Hematopoietic multipotent progenitor cell treated with erythropoietin and hydrocortisone succinate and interleukin-3 and kit ligand, for 15 days (in vitro differentiated cells): ENCODE measurements around the gene HNRNPA0.

ENCODE experiments used
- DNase-seq: peaks from one replicate; pipeline ENCODE4 v3.0.0-alpha.2; 2015; ENCODE audit warnings: low spot score

HNRNPA0 gene

DNA sequence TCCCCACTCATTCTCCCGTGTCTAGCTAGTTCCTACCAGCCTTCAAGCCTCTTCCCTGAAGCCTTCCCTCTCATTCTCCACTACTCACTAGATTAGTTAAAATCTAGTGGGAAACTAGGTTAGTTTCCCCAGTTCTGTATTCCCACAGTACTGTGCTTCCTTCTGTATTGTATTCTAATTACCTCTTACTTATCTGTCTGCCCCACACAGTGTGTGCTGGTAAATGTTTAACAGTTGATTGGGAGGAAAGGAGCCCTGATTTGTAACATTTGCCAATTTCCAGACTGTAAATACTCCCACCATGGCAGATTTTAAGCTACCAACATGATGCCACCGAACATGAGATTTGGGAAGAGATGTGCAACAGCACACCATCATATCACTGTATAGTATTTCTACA, 26.5 kb downstream of the HNRNPA0 start:
- DNase-seq: no peak

DNA sequence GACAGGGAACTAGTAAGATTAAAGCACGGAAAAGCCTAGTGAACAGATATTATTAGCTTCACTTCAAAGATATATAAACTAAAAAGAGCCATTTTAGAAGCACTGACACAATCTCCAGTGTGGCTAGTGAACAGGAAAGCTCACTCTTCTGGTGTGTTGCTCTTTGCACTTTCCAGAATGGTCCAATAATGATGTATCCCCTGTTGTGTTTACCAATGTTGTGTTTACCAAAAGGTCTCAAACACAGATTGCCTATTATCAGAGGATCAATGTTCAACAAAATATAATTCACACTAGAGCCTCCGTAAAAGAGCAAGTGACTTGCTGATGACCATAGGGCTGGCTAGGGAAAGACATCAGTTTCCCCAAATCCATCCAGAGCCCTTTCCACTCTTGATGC, 29.9 kb downstream of the HNRNPA0 start:
- no peak for DNase-seq

DNA sequence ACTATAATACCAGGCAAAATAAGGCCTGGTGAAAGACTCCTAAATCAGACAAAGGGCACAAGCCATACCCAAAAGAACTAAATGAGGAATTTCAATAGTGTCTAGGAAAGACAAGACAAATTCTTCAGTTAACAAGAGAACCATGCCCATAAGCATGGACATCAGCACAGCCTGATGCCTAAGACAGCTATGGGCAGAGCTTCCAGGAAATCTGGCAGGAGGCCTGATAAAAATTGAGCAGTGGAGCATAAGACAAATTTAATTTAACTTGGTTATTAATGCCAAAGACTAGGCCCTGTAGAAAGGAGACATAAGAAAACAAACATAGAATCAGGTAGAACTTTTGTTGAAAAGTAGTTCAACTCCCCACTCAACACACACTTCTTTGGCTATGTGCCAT, 35.6 kb downstream of the HNRNPA0 start:
- DNase-seq: no peak

DNA sequence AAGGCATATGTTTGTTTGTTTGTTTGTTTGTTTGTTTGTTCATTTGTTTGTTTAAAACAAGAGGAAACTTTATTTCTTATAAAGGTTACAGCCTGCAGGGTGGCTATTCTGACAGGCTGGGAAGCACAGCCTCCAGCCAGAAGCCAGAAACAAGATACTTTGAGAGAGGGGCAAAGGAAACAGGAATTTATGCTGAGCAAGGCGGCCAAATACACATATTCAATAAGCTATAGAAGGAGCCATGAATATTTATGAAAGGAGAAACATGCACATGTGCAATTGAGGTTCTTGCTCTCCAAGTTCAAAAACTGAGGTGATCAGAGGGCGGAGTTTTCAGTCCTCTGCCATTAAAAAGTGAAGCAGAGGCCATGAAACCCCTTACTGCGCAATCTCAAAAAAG, 37.8 kb downstream of the HNRNPA0 start:
- DNase-seq: no peak

DNA sequence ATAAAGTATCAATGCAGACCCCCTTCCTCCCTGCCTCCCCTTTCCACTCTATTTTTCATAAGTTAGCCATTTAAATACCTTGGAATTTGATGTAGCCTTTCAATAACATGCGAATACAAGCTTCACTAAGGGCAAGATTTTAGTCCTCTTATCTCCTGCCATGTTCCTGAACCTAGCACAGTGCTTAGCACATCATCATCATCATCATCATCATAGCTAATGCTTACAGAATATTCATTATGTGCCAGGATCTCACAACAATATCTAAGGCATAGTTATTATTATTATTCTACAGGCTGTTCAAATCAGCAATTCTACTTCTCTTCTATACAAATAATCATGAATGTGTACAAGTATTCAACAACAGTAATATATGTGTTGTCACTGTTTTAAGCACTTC, 38.7 kb downstream of the HNRNPA0 start:
- no peak for DNase-seq

DNA sequence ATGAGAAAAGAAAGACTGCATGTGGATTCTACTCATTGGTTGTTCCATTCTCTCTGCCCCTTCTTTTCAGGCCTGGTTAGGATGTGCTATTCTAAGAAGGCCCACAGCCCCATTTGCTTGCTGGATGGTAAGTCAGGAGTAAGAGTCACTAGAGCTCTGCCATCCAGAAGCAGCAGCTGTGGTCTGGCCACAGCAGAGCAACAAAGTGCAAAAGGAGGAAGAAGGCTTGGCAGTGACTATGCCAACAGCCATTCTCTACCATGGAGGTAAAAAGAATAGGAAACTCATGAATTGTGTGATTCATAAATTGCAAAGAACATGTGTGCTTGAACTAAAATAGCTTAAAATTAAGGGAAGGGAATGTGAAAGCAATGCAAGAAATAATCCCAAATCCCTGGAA, 39.2 kb downstream of the HNRNPA0 start:
- DNase-seq: no peak

DNA sequence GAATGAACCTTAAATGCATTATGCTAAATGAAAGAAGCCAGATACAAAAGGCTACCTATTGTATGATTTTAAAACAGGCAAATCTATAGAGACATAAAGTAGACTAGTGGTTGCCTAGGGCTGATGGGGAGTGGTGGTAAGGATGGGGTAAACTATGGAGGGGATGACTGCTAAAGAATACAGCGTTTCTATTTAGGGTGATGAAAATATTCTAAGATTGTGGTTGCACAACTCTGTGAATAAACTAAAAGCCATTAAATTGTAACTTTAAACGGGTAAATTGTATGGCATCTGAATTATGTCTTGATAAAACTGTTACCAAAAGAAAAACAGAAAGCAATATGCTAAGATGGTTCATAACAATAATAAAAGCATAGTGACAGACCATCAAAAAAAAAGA, 39.7 kb downstream of the HNRNPA0 start:
- no peak for DNase-seq

DNA sequence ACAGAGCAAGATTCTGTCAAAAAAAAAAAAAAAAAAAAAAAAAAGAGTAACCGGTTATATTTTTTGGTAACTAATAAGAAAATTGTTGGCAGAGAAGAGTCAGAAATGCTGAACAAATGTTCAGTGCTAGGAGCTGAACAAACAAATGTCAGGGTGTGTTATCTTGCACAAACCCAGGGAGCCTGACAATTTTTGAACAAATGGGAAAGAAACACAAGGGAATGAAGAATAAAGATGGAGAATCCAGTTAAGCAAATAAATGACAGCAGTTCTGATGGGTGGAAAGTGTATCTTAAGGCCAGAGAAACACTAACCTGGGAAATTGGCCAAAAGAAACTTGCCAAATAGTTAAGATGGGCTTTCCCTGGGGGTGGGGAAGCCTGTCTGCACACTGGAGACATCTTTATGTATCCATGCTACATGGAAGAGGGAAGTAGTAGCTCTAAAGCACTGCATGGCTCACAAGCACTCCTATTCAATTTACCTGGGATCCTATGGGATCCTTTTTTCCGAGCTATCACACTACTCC, 42.0 kb downstream of the HNRNPA0 start:
- no peak for DNase-seq

DNA sequence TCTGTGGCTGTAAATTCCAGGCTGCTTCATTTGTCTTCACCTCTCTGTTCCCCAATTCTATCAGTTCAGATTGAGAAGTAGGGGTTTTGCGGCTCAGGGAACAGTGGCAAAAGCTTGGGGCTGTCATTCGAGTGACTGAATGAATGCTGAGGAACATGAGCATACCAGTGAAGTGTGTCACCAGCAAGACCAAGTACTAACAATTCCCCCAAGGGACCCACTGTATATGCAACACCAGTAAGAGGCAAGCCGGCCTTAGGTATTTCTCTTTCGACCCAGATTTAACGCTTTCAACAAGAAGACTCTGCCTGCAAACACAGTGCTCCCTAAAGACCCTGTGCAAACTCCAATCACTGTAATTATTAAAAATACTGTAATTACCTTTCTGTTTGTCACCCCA, 44.1 kb downstream of the HNRNPA0 start:
- no peak for DNase-seq

DNA sequence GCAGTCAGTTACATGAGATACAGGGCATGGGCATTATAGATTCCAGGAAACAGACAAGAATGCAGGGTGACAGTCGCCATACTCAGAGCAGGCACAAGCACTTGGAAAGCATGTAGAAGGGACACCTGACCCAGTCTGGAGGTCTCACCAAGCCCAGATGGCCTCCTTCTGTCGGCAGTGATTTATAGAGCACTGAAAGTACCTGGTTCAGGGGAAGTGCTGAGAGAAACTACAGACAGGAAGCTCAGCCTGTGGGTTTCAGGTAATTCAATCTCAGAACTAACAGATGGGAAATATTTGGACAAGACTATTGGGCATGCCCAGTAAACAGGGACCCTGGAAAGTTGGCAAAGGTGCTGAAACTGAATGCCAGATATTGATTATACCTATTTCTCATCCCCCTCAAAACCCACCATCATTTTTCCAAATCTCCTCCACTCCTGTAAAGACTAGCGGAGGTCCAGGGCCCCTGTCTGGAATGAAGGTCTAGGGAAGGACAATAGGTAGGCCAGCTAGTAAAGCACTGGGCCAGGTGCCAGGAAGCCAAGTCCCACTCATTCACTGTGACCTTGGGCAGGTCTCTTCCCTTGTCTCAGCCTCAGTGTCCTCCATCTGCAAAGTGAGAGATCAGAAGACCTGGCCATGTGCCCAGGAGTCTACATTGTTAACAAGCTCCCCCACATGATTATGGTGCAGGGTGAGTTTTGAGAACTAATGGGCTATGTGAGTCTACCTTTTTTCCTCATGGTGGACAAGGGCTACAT, 45.2 kb downstream of the HNRNPA0 start:
- DNase-seq: no peak

DNA sequence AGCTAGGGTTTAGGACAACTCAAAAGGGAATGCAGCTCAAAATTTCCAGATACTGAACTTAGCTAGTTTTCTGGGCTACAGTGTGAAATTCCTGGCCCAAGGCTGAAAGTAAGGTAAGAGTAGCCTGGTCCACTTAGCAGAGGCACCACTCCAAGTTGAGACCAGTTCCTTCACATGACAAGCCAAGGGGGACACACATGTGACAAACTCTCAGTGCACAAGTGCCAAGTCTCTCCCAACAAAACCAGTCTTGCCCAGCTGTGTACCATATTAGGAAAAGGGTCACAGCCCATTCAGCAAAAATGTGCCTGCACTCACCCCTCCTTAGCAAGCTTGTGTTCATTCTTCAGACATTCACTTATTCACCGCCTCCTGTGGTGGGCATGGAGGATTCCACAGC, 46.1 kb downstream of the HNRNPA0 start:
- DNase-seq: no peak

DNA sequence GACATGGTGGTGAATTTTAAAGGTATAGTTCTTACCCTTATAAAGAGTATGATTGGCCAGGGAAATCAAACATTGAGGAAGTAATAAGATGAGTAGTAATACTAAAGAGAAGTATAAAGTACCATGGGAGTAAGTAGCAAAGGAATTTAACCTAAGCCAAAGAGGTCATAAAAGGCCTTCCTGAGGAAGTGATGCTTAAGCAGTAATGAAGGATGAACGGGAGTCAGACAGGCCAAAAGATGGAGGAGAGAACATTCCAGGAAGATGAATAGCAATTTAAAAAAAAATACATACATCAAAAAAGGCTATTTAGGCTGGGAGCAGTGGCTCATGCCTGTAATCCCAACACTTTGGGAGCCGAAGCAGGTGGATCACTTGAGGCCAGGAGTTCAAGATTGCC, 47.3 kb downstream of the HNRNPA0 start:
- no peak for DNase-seq

DNA sequence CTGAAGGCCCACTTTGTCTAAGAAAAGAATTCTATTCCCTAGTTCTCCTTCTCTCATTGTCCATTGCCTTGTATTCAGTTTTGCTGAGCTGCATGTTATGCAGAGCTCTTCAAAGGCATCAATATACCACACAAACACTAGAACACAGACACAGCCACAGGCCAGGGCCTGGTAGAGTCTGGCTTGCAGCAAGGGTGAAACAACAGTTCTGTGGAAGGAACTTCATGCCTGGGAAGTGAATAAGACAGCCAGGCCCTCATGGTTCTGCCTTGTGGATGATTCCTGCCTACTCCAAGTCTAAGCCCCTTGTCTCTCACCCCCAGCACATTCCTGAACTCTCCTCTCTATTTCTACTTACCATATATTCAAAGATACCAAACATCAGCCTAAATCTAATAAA, 49.1 kb downstream of the HNRNPA0 start:
- no peak for DNase-seq

DNA sequence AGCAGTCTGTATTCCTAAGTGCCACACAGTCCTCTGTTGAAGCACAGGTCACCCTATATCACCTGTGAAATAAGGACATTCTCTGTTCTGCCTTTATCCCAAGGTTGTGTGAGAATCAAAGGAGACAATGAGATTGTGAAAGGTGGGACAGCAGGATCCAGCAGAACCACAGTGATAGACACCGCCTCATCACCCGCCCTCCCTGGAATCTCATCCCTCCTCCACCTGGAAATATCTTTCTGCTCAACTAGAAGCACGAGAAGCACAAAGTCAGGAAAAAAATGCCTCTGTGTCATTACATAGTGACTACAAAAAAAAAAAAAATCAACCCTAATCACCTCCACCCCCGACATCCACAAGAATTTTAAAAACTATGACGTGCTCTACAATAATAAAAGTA, 50.6 kb downstream of the HNRNPA0 start:
- no peak for DNase-seq

DNA sequence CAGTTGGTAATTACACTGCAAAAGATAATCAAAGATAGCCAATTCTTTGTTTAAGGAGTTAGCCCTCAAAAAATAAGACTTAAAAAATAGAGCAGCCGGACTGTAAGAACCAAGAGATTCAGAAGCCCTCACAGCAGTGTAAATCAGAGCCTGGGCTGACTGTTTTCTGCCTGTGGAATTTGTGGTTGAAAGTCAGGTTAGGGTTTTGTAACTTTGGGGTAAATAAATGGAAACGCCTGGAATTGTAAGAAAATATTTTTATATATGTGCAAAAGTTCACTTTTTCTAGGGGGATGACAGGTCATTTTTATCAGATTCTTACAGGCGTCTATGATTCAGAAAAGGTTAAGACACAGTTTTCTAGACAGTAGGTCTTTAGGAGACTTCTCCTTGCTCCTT, 53.9 kb downstream of the HNRNPA0 start:
- no peak for DNase-seq

DNA sequence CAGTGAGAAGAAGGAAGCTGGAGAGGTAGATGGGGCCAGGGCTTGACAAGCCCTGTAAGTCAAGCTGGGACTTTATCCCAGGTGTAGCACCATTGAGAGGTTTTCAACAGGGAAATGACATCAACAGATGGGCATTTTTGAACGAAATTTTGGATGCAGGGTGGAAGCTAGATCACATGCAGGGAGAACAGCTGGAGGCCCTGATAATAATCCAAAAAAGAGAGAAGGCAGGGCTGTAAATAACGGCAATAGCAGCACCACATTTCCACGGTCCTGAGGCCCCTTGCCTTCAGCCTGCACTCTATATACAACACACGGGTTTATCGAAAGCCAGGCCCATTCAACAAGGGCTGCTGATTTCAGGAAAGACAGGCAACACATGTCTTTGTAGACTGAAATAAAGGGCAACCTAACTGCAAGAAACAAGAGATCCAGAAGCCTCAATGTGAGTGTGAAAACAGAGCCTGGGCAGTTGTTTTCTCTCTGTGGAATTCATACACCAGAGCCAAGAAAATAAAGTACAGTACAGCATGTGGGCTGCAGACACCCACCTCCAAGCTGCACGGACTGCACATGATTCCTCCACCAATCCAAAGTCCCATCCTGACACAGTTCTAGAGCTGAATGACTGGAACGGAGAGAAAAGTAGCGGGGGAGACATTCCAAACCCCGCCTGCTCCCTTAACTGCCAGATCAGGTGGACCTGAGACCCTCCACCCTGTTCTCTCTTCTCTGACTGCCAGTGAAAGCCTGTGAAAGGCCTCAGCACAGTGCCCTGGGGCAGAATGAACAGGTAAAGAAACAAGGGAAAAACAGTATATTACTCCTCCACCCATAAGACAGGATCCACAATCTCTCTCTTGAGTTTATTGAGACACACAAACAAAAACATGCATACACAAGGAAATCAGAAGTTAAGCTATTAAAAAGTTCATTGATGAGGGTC, 54.6 kb downstream of the HNRNPA0 start:
- no peak for DNase-seq

DNA sequence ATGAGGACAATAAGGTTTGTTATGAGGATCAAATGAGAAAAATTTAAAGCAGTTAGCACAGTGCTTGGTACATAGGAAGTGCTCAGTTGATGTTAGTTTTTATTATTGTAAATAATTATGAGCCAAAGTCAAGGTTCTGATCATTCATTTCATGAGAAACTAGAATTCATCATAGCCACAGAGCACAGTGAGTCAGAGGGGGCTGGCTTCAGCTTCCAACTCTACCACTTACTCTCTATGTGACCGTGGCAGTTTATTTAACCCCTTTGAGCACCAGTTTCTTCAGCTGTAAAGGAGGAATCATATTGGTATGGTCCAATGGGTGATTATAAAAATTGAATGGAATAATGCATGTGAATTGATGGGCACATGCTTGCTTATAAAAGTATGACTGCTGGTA, 57.7 kb downstream of the HNRNPA0 start:
- no peak for DNase-seq

DNA sequence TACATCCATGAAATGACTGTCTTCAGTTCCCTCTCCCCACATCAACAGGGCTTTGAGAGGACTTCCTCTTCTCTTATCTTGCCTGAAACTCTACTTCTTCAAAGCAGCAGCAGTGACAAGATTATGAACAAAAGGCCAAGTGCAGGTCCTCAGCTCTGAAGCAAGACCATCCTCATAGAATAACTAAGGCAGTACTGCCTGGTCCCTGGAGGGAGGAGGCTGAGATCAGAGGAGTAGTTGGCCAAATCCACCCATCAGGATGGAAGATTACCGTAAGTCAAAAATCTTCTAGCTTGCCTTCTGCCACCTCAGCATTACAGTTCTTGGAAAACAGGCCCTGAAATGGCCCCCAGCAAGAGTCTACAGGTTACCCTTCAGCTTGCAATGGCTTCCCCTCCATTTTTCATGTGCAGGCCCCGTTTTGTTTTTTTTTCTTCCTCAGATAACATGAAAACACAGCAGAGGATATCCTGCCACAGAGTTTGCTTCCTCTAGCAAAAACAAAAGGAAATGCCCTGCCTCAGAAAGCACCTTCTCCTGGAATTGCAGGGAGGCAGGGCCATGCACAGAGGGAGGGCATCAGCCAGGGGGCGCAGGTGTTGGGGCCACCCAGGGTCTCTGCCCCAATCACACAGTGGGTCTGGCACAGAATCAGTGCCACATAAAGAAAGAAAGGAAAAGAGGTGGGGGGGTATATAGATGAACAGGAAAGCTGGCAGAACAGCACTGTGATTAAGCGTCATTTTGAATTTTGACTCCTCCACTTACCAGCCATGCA, 58.3 kb downstream of the HNRNPA0 start:
- no peak for DNase-seq
